Sigmoid colon (tissue), 7 donors: ENCODE data around the gene NPTN. TPM values are rescaled to one million over a fixed set of nuclear protein-coding genes. Genes with fewer than 3 reads are reported as not detected.

Experiments
- DNase-seq: peaks from one replicate; pipeline ENCODE4 v3.0.0-alpha.2; 2019
- H3K27ac ChIP-seq, 4 donors: fragments of 200-600 bp; sonication (generic); one replicate each; pipeline ENCODE4 v1.5.1; 2016 to 2019; ENCODE audit warnings: mild to moderate bottlenecking in 1 of 4
- H3K27me3 ChIP-seq, 3 donors: fragments of 200-600 bp; sonication (generic); one replicate each; pipeline ENCODE4 v1.5.1; 2019; ENCODE audit warnings: mild to moderate bottlenecking in 1 of 3
- H3K36me3 ChIP-seq, 4 donors: fragments of 200-600 bp; sonication (generic); one replicate each; pipeline ENCODE4 v1.5.1; 2016 to 2019
- H3K4me1 ChIP-seq, 4 donors: fragments of 200-600 bp; sonication (generic); one replicate each; pipeline ENCODE4 v1.5.1; 2017 to 2019
- H3K4me3 ChIP-seq, 4 donors: fragments of 200-600 bp; sonication (generic); one replicate each; pipeline ENCODE4 v1.5.1; 2017 to 2019; ENCODE audit warnings: mild to moderate bottlenecking in 2 of 4, moderate library complexity in 1 of 4
- H3K9me3 ChIP-seq, 4 donors: fragments of 200-600 bp in 3 of 4; sonication (generic) in 3 of 4; one replicate each; pipeline versions ENCODE4 v1.5.1 to v1.6.1; 2013 to 2019
- EP300 ChIP-seq, 4 donors: sonication (generic); formaldehyde crosslinking; IDR thresholded peaks; one replicate each; pipeline ENCODE4 v1.6.1; 2017; ENCODE audit warnings: antibody characterized with exemption in 4 of 4
- POLR2A ChIP-seq, 2 donors: fragments of 450-650 bp; IDR thresholded peaks; one replicate each; pipeline ENCODE4 v1.6.1; 2016; ENCODE audit warnings: antibody characterized with exemption in 2 of 2, mild to moderate bottlenecking in 2 of 2, moderate library complexity in 2 of 2
- POLR2AphosphoS5 ChIP-seq, 4 donors: sonication (generic); formaldehyde crosslinking; IDR thresholded peaks; one replicate each; pipeline ENCODE4 v1.6.1; 2017; ENCODE audit warnings: antibody characterized with exemption in 4 of 4
- WGBS, 2 donors: extraction: QIAGEN DNeasy Blood & Tissue Kit; methylation state at CpG; one replicate each; pipeline ENCODE4 v1.1.7; 2013; 5-methylcytosine and 5-hydroxymethylcytosine counted together
- intact Hi-C: fragments of 100-400 bp; cut with DNase I; formaldehyde crosslinking; loops from one replicate; pipeline ENCODE4 v1.15.1; 2023
- polyA plus RNA-seq, 3 donors: library from polyadenylated mRNA; stranded (reverse); fragments of 200-250 nt; gene quantifications; one replicate each; pipeline ENCODE4 v1.2.3, GENCODE V29; 2013
- total RNA-seq, 4 donors: library from RNA; depleted of rRNA; stranded (reverse); fragments of >200 nt; gene quantifications; one replicate each; pipeline ENCODE4 v1.1.0, GENCODE V29; 2016
- TF ChIP-seq, protein P1 (sequence below), 4 experiments: fragments of 450-650 bp in 3 of 4; fragments of 200-600 bp in 1 of 4; IDR thresholded peaks; one replicate each; pipeline ENCODE4 v1.5.1; 2016 to 2019; ENCODE audit warnings: antibody characterized with exemption in 4 of 4, mild to moderate bottlenecking in 3 of 4, moderate library complexity in 2 of 4
- donor health status: healthy with polysubstance abuse.
- donor health status: Bipolar disorder and iron deficiency.
- donor health status: healthy.

The NPTN gene
- total and polyA plus RNA-seq, 7 donors = 40.8 to 320 (median 216) TPM

DNA sequence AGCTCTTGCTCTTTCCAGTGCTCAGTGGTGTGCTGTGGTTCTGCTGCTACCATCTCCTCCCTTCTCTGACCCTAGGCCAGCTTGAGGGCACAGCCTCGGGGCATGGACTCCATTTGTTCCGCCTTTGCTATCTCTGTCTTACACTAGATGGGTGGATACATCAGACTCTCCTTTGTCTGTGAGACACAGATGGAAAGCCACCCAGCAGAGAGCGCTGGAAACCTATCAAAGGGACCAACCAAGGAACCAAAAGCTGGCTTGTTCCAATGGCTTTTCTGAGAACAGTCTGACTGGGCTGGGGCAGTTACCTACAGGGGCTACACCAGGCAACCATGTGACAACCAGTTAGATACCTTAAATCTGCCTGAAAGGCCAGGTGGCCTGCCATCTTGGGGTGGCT lies 63.8 kb downstream of the NPTN start:
- Histone ChIP-seq H3K27ac (peak overlapping the region in 1 of 4 donors; percentile 8), H3K36me3 (peaks cover 27 to 73% (median 51%) of the 10 kb centered on the region in 4 donors), H3K9me3 (no peaks in the 10 kb centered on the region), H3K4me1 (peaks cover 0 to 38% (median 25%) of the 10 kb centered on the region in 4 donors), H3K4me3 (no peak overlapping the region), H3K27me3 (no peaks in the 10 kb centered on the region)
- WGBS, 2 donors = 93 to 97% methylated on average over 3 of the region's 3 CpGs
- TF ChIP-seq EP300 (IDR thresholded peaks at IDR 0.05) (no peak), POLR2AphosphoS5 (IDR thresholded peaks at IDR 0.05) (no peak), POLR2A (IDR thresholded peaks at IDR 0.05) (no peak)
- TF ChIP-seq, protein P1, sequence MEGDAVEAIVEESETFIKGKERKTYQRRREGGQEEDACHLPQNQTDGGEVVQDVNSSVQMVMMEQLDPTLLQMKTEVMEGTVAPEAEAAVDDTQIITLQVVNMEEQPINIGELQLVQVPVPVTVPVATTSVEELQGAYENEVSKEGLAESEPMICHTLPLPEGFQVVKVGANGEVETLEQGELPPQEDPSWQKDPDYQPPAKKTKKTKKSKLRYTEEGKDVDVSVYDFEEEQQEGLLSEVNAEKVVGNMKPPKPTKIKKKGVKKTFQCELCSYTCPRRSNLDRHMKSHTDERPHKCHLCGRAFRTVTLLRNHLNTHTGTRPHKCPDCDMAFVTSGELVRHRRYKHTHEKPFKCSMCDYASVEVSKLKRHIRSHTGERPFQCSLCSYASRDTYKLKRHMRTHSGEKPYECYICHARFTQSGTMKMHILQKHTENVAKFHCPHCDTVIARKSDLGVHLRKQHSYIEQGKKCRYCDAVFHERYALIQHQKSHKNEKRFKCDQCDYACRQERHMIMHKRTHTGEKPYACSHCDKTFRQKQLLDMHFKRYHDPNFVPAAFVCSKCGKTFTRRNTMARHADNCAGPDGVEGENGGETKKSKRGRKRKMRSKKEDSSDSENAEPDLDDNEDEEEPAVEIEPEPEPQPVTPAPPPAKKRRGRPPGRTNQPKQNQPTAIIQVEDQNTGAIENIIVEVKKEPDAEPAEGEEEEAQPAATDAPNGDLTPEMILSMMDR (IDR thresholded peaks at IDR 0.05) = no peak
- no peak for DNase-seq
- intact Hi-C loops = no loop called here

DNA sequence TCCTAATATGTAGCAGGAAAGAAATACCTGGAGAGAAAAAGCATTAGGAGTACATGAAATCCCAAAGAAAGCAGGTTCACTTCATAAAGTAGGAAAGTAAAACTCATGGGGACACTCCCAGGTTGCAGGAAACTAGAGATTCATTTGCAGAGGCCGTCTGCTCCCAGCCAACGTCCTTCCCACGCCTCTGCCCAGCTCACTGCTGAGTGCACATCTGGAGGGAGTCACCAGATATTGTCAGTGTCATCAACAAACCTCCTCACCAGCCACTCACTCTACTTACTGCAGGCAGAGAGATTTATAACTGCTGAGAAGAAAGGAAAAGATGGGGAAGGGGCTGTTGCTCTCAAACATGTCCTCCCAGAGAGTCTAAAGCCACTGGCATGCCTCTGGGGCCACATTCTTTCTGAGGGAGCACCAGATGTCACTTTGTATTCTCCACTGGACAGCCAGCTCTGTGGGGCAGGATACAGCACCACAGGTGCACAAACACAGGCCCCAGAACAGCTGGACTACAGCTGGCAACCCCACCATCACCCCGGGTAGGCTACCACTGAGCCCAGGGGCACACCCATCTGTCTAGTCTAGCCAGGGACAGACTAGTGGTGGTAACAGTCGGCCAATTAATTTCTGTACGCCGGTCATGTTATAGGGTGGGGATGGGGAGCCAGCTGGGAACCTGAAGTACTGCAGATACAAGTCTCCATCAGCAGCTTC lies 64.5 kb downstream of the NPTN start:
- DNase-seq = no peak
- H3K9me3 ChIP-seq = no peaks in the 10 kb centered on the region
- TF ChIP-seq POLR2AphosphoS5 (IDR thresholded peaks at IDR 0.05) (no peak), POLR2A (IDR thresholded peaks at IDR 0.05) (no peak), EP300 (IDR thresholded peaks at IDR 0.05) (no peak)
- TF ChIP-seq, protein P1 (IDR thresholded peaks at IDR 0.05) = no peak
- no peak overlapping the region for H3K27ac ChIP-seq
- H3K4me1 ChIP-seq = peaks cover 0 to 38% (median 22%) of the 10 kb centered on the region in 4 donors
- no peaks in the 10 kb centered on the region for H3K27me3 ChIP-seq
- intact Hi-C loops = no loop called here
- WGBS, 2 donors = 74 to 79% methylated on average over 7 of the region's 7 CpGs
- no peak overlapping the region for H3K4me3 ChIP-seq
- peaks cover 27 to 76% (median 52%) of the 10 kb centered on the region in 4 donors for H3K36me3 ChIP-seq

DNA sequence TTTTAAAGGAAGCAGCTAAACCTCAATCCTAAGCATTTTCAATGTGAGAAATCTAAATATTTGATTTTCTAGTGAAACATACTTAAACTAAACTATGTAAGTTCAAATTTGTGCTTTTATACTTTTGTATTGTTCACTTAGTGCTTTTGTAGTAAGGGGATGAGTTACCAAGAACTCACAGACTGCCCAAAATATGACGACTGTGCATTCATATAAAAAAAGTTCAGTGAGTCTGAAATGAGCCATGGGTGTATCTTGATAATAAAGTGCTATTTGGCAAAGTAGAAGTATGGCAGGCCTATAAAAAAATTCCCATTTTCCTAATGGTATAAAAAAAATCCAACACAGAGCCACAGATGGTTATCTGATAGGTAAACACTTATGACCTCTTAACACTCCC lies 66.2 kb downstream of the NPTN start:
- no peaks in the 10 kb centered on the region for H3K9me3 ChIP-seq
- peaks cover 0 to 33% (median 15%) of the 10 kb centered on the region in 4 donors for H3K4me1 ChIP-seq
- H3K4me3 ChIP-seq = no peak overlapping the region
- no peak overlapping the region for H3K27ac ChIP-seq
- peaks cover 33 to 81% (median 52%) of the 10 kb centered on the region in 4 donors for H3K36me3 ChIP-seq
- TF ChIP-seq EP300 (IDR thresholded peaks at IDR 0.05) (no peak), POLR2AphosphoS5 (IDR thresholded peaks at IDR 0.05) (no peak)
- TF ChIP-seq, protein P1 (IDR thresholded peaks at IDR 0.05) = no peak
- H3K27me3 ChIP-seq = no peaks in the 10 kb centered on the region
- intact Hi-C loops = no loop called here
- WGBS, 2 donors = 61 to 86% methylated on average over 1 of the region's 1 CpG
- DNase-seq = no peak

DNA sequence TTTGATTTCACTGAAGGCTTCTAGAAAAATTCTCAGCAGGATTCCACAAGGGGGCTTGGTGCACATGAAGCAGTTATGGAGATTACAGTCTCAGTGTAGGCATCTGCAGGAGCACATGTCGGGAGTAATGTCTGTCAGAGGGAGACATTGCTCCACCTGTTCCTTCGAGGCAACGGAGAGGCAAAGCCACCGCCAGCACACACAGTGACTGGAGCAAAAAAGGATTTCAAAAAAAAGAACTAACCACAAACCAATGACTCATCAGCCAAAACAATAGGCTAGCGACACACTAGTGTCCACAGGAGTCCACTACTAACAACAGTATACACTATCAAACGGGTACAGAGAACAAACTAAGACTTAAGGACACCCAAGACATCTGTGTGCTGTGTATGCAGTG lies 68.9 kb downstream of the NPTN start:
- intact Hi-C loops = loop anchor here (5.0 kb wide), 1 partner anchor 133 kb away; no protein-coding TSS in a partner anchor
- no peak overlapping the region for H3K4me3 ChIP-seq
- no peak for DNase-seq
- peak overlapping the region in 3 of 4 donors; percentile 24 to 41 (median 36) for H3K27ac ChIP-seq
- WGBS, 2 donors = 47 to 72% methylated on average over 6 of the region's 6 CpGs
- H3K27me3 ChIP-seq = no peaks in the 10 kb centered on the region
- no peaks in the 10 kb centered on the region for H3K9me3 ChIP-seq
- H3K4me1 ChIP-seq = peaks cover 0 to 33% (median 15%) of the 10 kb centered on the region in 4 donors
- peaks cover 17 to 80% (median 40%) of the 10 kb centered on the region in 4 donors for H3K36me3 ChIP-seq
- TF ChIP-seq POLR2AphosphoS5 (IDR thresholded peaks at IDR 0.05) = peak in 1 of 4 donors; percentile 4
- no peak for TF ChIP-seq EP300 (IDR thresholded peaks at IDR 0.05)
- TF ChIP-seq, protein P1 (IDR thresholded peaks at IDR 0.05) = no peak
- no peak for TF ChIP-seq POLR2A (IDR thresholded peaks at IDR 0.05)
